Gastrocnemius medialis (tissue), 4 donors: ENCODE data around the gene FASTK.

Experiments
- POLR2A ChIP-seq, 2 donors: fragments of 450-650 bp; IDR thresholded peaks; one replicate each; pipeline ENCODE4 v1.6.1; 2017; ENCODE audit warnings: antibody characterized with exemption in 2 of 2, mild to moderate bottlenecking in 2 of 2, moderate library complexity in 2 of 2
- TF ChIP-seq, protein P1 (sequence below), 5 experiments: fragments of 450-650 bp in 3 of 5; fragments of 200-600 bp in 2 of 5; sonication (generic) in 2 of 5; IDR thresholded peaks in 4 of 5; conservative IDR thresholded peaks in 1 of 5; 1 replicate in 4 of 5; 2 replicates in 1 of 5; pipeline ENCODE4 v1.5.1; 2016 to 2019; ENCODE audit warnings: antibody characterized with exemption in 5 of 5, mild to moderate bottlenecking in 3 of 5, moderate library complexity in 3 of 5

- TF ChIP-seq, protein P1, sequence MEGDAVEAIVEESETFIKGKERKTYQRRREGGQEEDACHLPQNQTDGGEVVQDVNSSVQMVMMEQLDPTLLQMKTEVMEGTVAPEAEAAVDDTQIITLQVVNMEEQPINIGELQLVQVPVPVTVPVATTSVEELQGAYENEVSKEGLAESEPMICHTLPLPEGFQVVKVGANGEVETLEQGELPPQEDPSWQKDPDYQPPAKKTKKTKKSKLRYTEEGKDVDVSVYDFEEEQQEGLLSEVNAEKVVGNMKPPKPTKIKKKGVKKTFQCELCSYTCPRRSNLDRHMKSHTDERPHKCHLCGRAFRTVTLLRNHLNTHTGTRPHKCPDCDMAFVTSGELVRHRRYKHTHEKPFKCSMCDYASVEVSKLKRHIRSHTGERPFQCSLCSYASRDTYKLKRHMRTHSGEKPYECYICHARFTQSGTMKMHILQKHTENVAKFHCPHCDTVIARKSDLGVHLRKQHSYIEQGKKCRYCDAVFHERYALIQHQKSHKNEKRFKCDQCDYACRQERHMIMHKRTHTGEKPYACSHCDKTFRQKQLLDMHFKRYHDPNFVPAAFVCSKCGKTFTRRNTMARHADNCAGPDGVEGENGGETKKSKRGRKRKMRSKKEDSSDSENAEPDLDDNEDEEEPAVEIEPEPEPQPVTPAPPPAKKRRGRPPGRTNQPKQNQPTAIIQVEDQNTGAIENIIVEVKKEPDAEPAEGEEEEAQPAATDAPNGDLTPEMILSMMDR (IDR thresholded peaks at IDR 0.05 in 4 of 5, conservative IDR thresholded peaks at IDR 0.05 in 1 of 5), result no peak
- TF ChIP-seq POLR2A (IDR thresholded peaks at IDR 0.05), result peak; percentile 70 to 79
Observed at GRCh38 chr7:151080522-151081169, at the start of gene FASTK.
